Measurements from ENCODE around the gene B9D2.

Gene B9D2

DNA sequence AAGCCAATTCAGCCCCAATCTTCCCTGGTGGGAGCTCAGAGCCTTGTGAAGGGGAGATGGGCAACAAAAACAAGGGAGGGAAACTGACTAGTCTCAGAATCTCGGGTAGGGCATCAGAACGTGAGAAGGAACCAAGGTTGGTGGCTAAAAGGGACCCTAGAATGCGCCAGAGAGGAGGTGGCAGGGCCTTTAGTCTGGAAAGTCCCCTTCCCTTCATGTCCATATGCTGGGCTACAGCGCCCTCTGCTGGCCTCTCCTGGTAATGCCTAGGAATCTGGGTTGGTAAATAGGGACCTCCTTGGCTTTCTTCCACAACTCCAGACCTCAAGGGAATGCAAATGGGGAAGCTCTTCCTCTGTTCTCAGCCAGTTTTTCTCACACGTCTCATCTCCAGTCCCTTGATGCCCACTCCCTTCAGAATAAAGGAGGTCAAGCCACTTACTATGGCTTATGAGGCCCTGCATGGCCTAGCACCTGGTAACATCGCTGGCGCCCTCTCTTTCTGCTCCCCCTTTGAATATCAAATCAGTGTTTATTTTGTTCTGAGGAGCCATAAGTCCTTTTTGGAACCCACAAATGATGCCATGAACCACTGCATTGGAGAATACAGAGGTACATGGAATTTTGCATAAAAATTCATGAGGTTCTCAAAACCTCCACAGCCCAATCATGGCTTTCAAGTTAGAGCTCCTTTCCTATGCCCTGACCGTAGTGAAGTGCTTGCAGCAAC lies 55.3 kb downstream of the B9D2 start (continued):
- TF ChIP-seq PRDM4 (tag by site-specific recombination; IDR thresholded peaks at IDR 0.05) = no peak
- no peak for TF ChIP-seq TCF7L2 (IDR thresholded peaks at IDR 0.05; ENCODE audit: borderline replicate concordance, low read depth, low read length)
- TF ChIP-seq ZNF610 (tag by site-specific recombination; IDR thresholded peaks at IDR 0.05; ENCODE audit: borderline replicate concordance) = no peak
- no peak for TF ChIP-seq ZNF19 (tag by site-specific recombination; IDR thresholded peaks at IDR 0.05; ENCODE audit: low read depth)
- peak; percentile 23 for TF ChIP-seq ZNF24 (tag by site-specific recombination; IDR thresholded peaks at IDR 0.05)
- TF ChIP-seq ZBTB17 (tag by site-specific recombination; IDR thresholded peaks at IDR 0.05) = peak; percentile 80
- TF ChIP-seq SP7 (tag by site-specific recombination; IDR thresholded peaks at IDR 0.05) = peak; percentile 67; the same call in 1 of the 2 replicates
- peak; percentile 97 for TF ChIP-seq ZBTB48 (tag by site-specific recombination; IDR thresholded peaks at IDR 0.05)
- peak; percentile 49; the same call in 1 of the 2 replicates for TF ChIP-seq MYNN (tag by site-specific recombination; IDR thresholded peaks at IDR 0.05; ENCODE audit: borderline replicate concordance)
- peak; percentile 90 for TF ChIP-seq ZNF660 (tag by site-specific recombination; IDR thresholded peaks at IDR 0.05)
- TF ChIP-seq, protein P1, sequence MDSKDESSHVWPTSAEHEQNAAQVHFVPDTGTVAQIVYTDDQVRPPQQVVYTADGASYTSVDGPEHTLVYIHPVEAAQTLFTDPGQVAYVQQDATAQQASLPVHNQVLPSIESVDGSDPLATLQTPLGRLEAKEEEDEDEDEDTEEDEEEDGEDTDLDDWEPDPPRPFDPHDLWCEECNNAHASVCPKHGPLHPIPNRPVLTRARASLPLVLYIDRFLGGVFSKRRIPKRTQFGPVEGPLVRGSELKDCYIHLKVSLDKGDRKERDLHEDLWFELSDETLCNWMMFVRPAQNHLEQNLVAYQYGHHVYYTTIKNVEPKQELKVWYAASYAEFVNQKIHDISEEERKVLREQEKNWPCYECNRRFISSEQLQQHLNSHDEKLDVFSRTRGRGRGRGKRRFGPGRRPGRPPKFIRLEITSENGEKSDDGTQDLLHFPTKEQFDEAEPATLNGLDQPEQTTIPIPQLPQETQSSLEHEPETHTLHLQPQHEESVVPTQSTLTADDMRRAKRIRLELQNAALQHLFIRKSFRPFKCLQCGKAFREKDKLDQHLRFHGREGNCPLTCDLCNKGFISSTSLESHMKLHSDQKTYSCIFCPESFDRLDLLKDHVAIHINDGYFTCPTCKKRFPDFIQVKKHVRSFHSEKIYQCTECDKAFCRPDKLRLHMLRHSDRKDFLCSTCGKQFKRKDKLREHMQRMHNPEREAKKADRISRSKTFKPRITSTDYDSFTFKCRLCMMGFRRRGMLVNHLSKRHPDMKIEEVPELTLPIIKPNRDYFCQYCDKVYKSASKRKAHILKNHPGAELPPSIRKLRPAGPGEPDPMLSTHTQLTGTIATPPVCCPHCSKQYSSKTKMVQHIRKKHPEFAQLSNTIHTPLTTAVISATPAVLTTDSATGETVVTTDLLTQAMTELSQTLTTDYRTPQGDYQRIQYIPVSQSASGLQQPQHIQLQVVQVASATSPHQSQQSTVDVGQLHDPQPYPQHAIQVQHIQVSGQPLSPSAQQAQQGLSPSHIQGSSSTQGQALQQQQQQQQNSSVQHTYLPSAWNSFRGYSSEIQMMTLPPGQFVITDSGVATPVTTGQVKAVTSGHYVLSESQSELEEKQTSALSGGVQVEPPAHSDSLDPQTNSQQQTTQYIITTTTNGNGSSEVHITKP (tag by site-specific recombination; IDR thresholded peaks at IDR 0.05) = peak; percentile 84
- TF ChIP-seq, protein P2, sequence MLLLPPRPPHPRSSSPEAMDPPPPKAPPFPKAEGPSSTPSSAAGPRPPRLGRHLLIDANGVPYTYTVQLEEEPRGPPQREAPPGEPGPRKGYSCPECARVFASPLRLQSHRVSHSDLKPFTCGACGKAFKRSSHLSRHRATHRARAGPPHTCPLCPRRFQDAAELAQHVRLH (tag by site-specific recombination; IDR thresholded peaks at IDR 0.05) = no peak
- TF ChIP-seq ZNF558 (tag by site-specific recombination; IDR thresholded peaks at IDR 0.05) = 0 out of 2 replicates have a peak, but pooled peaks have one; percentile 15
- TF ChIP-seq ZNF350 (tag by site-specific recombination; IDR thresholded peaks at IDR 0.05) = no peak
- TF ChIP-seq ZNF175 (tag by site-specific recombination; IDR thresholded peaks at IDR 0.05) = no peak
- TF ChIP-seq, protein P3, sequence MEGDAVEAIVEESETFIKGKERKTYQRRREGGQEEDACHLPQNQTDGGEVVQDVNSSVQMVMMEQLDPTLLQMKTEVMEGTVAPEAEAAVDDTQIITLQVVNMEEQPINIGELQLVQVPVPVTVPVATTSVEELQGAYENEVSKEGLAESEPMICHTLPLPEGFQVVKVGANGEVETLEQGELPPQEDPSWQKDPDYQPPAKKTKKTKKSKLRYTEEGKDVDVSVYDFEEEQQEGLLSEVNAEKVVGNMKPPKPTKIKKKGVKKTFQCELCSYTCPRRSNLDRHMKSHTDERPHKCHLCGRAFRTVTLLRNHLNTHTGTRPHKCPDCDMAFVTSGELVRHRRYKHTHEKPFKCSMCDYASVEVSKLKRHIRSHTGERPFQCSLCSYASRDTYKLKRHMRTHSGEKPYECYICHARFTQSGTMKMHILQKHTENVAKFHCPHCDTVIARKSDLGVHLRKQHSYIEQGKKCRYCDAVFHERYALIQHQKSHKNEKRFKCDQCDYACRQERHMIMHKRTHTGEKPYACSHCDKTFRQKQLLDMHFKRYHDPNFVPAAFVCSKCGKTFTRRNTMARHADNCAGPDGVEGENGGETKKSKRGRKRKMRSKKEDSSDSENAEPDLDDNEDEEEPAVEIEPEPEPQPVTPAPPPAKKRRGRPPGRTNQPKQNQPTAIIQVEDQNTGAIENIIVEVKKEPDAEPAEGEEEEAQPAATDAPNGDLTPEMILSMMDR (tag by site-specific recombination; IDR thresholded peaks at IDR 0.05) = peak; percentile 96
- TF ChIP-seq PRDM1 (tag by site-specific recombination; IDR thresholded peaks at IDR 0.05) = no peak
- no peak for TF ChIP-seq ZBTB8A (tag by site-specific recombination; IDR thresholded peaks at IDR 0.05)
- no peak for TF ChIP-seq ZNF488 (tag by site-specific recombination; IDR thresholded peaks at IDR 0.05)
- no peak for TF ChIP-seq KLF16 (tag by site-specific recombination; IDR thresholded peaks at IDR 0.05)
- no peak for TF ChIP-seq ZNF423 (tag by site-specific recombination; IDR thresholded peaks at IDR 0.05)
- TF ChIP-seq ZNF624 (tag by site-specific recombination; IDR thresholded peaks at IDR 0.05) = no peak
- TF ChIP-seq ZNF776 (tag by site-specific recombination; IDR thresholded peaks at IDR 0.05; ENCODE audit: borderline replicate concordance) = no peak
- no peak for TF ChIP-seq ZNF544 (tag by site-specific recombination; IDR thresholded peaks at IDR 0.05)
- no peak for TF ChIP-seq SCRT2 (tag by site-specific recombination; IDR thresholded peaks at IDR 0.05)
- TF ChIP-seq ZNF555 (tag by site-specific recombination; conservative IDR thresholded peaks at IDR 0.05) = no peak
- no peak for TF ChIP-seq ZNF214 (tag by site-specific recombination; IDR thresholded peaks at IDR 0.05; ENCODE audit: borderline replicate concordance)
- TF ChIP-seq ZNF792 (tag by site-specific recombination; IDR thresholded peaks at IDR 0.05) = no peak
- TF ChIP-seq ZBTB44 (tag by site-specific recombination; IDR thresholded peaks at IDR 0.05) = no peak
